Ovary (tissue), 9 donors: ENCODE data around the gene MIEF1. TPM values are rescaled to one million over a fixed set of nuclear protein-coding genes. Genes with fewer than 3 reads are reported as not detected.

ENCODE experiments used
- DNase-seq, 5 donors: peaks; one replicate each; pipeline ENCODE4 v3.0.0-alpha.2; 2019 to 2020
- H3K27ac ChIP-seq, 2 donors: fragments of 200-600 bp; one replicate each; pipeline versions ENCODE4 v1.5.1 to v1.8.0; 2019 to 2022
- H3K27me3 ChIP-seq: fragments of 200-600 bp; one replicate; pipeline ENCODE4 v1.8.0; 2022
- H3K36me3 ChIP-seq: fragments of 200-600 bp; sonication (generic); one replicate; pipeline ENCODE4 v1.5.1; 2019
- H3K4me1 ChIP-seq: one replicate; pipeline ENCODE4 v1.8.1; 2013; ENCODE audit warnings: mild to moderate bottlenecking, moderate library complexity; ENCODE audit not compliant: insufficient read depth
- H3K4me3 ChIP-seq: fragments of 200-600 bp; sonication (generic); one replicate; pipeline ENCODE4 v1.5.1; 2017
- H3K9me3 ChIP-seq, 2 donors: fragments of 200-600 bp in 1 of 2; sonication (generic) in 1 of 2; one replicate each; pipeline versions ENCODE4 v1.5.1 to v1.8.1; 2013 to 2019; ENCODE audit warnings: mild to moderate bottlenecking in 1 of 2, moderate library complexity in 1 of 2
- CTCF ChIP-seq, 3 donors: fragments of 450-650 bp in 2 of 3; fragments of 200-600 bp in 1 of 3; IDR thresholded peaks; one replicate each; pipeline versions ENCODE4 v1.5.1 to v1.8.0; 2016 to 2022; ENCODE audit warnings: antibody characterized with exemption in 3 of 3, mild to moderate bottlenecking in 1 of 3
- EP300 ChIP-seq: sonication (generic); formaldehyde crosslinking; IDR thresholded peaks from one replicate; pipeline ENCODE4 v1.6.1; 2017; ENCODE audit warnings: antibody characterized with exemption
- POLR2A ChIP-seq: fragments of 450-650 bp; IDR thresholded peaks from one replicate; pipeline ENCODE4 v1.6.1; 2017; ENCODE audit warnings: antibody characterized with exemption, mild to moderate bottlenecking, moderate library complexity
- WGBS, 3 donors: extraction: QIAGEN DNeasy Blood & Tissue Kit in 1 of 3; methylation state at CpG; one replicate each; pipeline versions ENCODE4 v1.1.5 to v1.1.7; 2013 to 2017; 5-methylcytosine and 5-hydroxymethylcytosine counted together
- intact Hi-C, 4 donors: fragments of 100-400 bp; cut with DNase I; formaldehyde crosslinking; loops; one replicate each; pipeline versions ENCODE4 v1.11.0 to v1.15.1; 2022 to 2023
- polyA plus RNA-seq, 2 donors: library from polyadenylated mRNA; stranded (reverse); fragments of 200-250 nt in 1 of 2; fragments of 350-450 nt in 1 of 2; fragmentation: Illumina TruSeq in 1 of 2; extraction: RNeasy Lipid Tissue Mini Kit (QIAGEN cat#74804) in 1 of 2; gene quantifications; one replicate each; pipeline ENCODE4 v1.2.3, GENCODE V29; 2013 to 2014
- total RNA-seq, 7 donors: library from RNA; depleted of rRNA in 2 of 7; stranded (reverse); fragments of >200 nt in 2 of 7; fragmentation: NEBNext Ultra II Directional in 3 of 7; extraction: Animal tissue kit (Norgen Biotek cat#: 25700) in 3 of 7; gene quantifications; one replicate each; pipeline versions ENCODE4 v1.1.0 to v1.2.4, GENCODE V29; 2016 to 2023
- donor health status: DM: no; HTN: no; CAD: no; lungs with moderate emphysema.
- donor health status: DM: no; HTN: no; CAD: no.
- donor health status: Bipolar disorder and iron deficiency.
- donor health status: DM: yes; HTN: yes; CAD: no.
- donor health status: DM: no; HTN: no; CAD: no.
- donor health status: DM: yes; HTN: yes; CAD: no.

The MIEF1 gene
- total and polyA plus RNA-seq, 9 donors, result 11.4 to 23.9 (median 19.9) TPM

- no peaks in the 10 kb centered on the region for H3K9me3 ChIP-seq
- H3K27ac ChIP-seq, result no peak overlapping the region
- no peak overlapping the region for H3K4me3 ChIP-seq
- no peaks in the 10 kb centered on the region for H3K27me3 ChIP-seq
- no peaks in the 10 kb centered on the region for H3K36me3 ChIP-seq
- intact Hi-C loops, result no loop called here
- TF ChIP-seq POLR2A, result no peak
- TF ChIP-seq CTCF (IDR thresholded peaks at IDR 0.05), result no peak
- TF ChIP-seq EP300, result no peak
- DNase-seq, result no peak
- peaks cover 2% of the 10 kb centered on the region for H3K4me1 ChIP-seq
- WGBS, 3 donors, result 80 to 87% (median 86%) methylated on average over 45 of the region's 45 CpGs
These were observed 14.9 kb upstream of the MIEF1 start for GRCh38 chr22:39486951-39487825.

GRCh38 chr22:39487826-39488520, 14.1 kb upstream of the MIEF1 start:
- Histone ChIP-seq H3K27me3 (no peaks in the 10 kb centered on the region), H3K4me1 (peaks cover 2% of the 10 kb centered on the region), H3K4me3 (no peak overlapping the region), H3K9me3 (no peaks in the 10 kb centered on the region), H3K27ac (no peak overlapping the region), H3K36me3 (no peaks in the 10 kb centered on the region)
- TF ChIP-seq CTCF (IDR thresholded peaks at IDR 0.05) (no peak), EP300 (no peak), POLR2A (no peak)
- no peak for DNase-seq
- WGBS, 3 donors, result 95 to 96% (median 95%) methylated on average over 66 to 70 of the region's 70 CpGs
- intact Hi-C loops, result no loop called here

GRCh38 chr22:39488563-39489083, 13.5 kb upstream of the MIEF1 start:
- no peaks in the 10 kb centered on the region for H3K9me3 ChIP-seq
- peaks cover 2% of the 10 kb centered on the region for H3K4me1 ChIP-seq
- no peak overlapping the region for H3K27ac ChIP-seq
- TF ChIP-seq CTCF (IDR thresholded peaks at IDR 0.05) (no peak), EP300 (no peak), POLR2A (no peak)
- H3K4me3 ChIP-seq, result no peak overlapping the region
- H3K27me3 ChIP-seq, result no peaks in the 10 kb centered on the region
- 93 to 97% (median 95%) methylated on average over 37 to 39 of the region's 39 CpGs for WGBS, 3 donors
- no peak for DNase-seq
- intact Hi-C loops, result no loop called here
- no peaks in the 10 kb centered on the region for H3K36me3 ChIP-seq

- Histone ChIP-seq H3K27ac (no peak overlapping the region), H3K36me3 (no peaks in the 10 kb centered on the region), H3K4me1 (peaks cover 2% of the 10 kb centered on the region), H3K9me3 (no peaks in the 10 kb centered on the region), H3K27me3 (no peaks in the 10 kb centered on the region), H3K4me3 (no peak overlapping the region)
- intact Hi-C loops, result no loop called here
- TF ChIP-seq CTCF (IDR thresholded peaks at IDR 0.05) (no peak), EP300 (no peak), POLR2A (no peak)
- no peak for DNase-seq
- 82 to 88% (median 84%) methylated on average over 17 of the region's 17 CpGs for WGBS, 3 donors
These were observed 12.7 kb upstream of the MIEF1 start for GRCh38 chr22:39489094-39490068.
